ENCODE data around the gene PIGV.
A peak's percentile ranks its signal among the peaks of the same experiment; 100 is the strongest.

The PIGV gene

DNA sequence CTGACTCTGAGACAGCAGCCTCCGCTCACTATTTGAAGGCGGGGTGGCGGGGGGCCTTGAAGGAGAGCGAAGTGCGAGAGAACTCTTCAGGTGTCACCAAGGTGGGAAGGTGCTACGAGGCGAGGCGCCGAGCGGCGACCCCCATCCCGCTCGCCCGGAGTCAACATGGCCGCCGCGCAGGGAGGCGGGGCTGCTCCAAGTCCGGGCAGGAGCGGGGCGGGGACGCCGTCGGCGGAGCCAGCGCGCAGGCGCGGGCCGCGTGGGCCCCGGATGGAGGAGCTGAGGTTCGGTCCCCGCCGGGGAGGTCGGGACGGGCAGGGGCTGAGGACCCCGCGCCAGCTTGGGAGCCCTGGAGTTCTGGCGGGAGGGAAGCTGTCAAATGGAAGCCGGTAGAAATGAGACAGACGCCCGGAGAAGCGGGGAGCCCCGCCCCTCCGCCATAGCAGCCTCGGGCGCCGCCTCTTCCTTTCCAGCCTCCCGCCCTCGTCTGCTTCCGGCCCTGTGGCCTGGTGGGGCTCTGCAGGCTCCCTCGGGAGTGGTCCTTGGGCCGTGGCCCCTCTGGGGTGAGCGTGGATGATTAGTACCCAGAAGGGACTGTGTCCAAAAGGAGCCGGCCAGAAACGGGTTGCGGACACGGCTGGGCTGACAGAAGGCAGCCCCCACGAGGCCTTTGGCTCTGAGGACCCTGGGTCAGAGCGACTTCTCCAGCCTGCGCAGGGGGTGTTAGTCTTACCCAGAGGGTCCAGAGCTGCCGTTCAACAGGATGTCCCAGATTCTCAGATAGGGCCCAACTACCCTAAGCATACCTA, at the start of gene PIGV:
Gene PIGV (plus strand): TSS at position 245 of the 809 bp plus-strand sequence. CDS start 2,866 bp downstream, outside the sequence.
- peak; percentile 93 for DNase-seq (ENCODE audit: low spot score)

DNA sequence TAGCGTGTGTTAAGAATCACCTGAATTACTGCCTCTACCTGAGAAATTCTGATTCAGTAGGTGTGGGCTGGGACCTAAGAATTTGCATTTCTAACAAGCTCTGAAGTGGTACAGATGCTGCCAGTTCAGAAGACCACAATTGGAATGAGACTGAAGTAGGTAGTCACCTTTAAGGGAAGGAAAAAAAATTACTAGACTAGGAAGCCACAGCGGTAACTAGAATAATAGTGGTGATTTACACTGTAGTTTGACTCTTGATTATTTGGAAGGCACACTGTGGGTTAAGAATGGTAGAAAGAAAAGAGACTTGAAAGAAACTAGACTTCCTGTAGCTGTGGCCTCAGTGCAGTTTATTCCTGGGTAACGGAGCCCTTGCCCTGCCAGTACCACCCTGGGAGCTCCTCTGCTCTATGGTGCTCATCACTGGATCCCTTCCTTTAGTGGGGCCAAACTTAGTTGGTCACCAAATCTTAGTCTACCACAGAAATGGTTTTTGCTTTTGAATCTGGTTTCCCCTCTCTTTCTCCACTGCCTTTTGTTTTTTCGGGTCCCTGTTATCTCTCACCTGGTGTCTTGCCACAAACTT, 48.3 kb upstream of the PIGV start:
- TF ChIP-seq, protein P1, sequence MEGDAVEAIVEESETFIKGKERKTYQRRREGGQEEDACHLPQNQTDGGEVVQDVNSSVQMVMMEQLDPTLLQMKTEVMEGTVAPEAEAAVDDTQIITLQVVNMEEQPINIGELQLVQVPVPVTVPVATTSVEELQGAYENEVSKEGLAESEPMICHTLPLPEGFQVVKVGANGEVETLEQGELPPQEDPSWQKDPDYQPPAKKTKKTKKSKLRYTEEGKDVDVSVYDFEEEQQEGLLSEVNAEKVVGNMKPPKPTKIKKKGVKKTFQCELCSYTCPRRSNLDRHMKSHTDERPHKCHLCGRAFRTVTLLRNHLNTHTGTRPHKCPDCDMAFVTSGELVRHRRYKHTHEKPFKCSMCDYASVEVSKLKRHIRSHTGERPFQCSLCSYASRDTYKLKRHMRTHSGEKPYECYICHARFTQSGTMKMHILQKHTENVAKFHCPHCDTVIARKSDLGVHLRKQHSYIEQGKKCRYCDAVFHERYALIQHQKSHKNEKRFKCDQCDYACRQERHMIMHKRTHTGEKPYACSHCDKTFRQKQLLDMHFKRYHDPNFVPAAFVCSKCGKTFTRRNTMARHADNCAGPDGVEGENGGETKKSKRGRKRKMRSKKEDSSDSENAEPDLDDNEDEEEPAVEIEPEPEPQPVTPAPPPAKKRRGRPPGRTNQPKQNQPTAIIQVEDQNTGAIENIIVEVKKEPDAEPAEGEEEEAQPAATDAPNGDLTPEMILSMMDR (IDR thresholded peaks at IDR 0.05; ENCODE audit: borderline replicate concordance, control extremely low read depth, extremely low read depth, insufficient read depth, missing control alignments): no peak
- DNase-seq (ENCODE audit: low spot score): no peak
- in situ Hi-C loops (cut with MboI; ENCODE audit: low sequenced_read_pairs, unreplicated experiment): no loop called here

More for the DNA sequence above, at the start of gene PIGV:
- TF ChIP-seq, protein P1 (IDR thresholded peaks at IDR 0.05; ENCODE audit: borderline replicate concordance, control extremely low read depth, extremely low read depth, insufficient read depth, missing control alignments): no peak
- in situ Hi-C loops (cut with MboI; ENCODE audit: low sequenced_read_pairs, unreplicated experiment): loop anchor here (5.0 kb wide), 1 partner anchor 181 kb away; no protein-coding TSS in a partner anchor

DNA sequence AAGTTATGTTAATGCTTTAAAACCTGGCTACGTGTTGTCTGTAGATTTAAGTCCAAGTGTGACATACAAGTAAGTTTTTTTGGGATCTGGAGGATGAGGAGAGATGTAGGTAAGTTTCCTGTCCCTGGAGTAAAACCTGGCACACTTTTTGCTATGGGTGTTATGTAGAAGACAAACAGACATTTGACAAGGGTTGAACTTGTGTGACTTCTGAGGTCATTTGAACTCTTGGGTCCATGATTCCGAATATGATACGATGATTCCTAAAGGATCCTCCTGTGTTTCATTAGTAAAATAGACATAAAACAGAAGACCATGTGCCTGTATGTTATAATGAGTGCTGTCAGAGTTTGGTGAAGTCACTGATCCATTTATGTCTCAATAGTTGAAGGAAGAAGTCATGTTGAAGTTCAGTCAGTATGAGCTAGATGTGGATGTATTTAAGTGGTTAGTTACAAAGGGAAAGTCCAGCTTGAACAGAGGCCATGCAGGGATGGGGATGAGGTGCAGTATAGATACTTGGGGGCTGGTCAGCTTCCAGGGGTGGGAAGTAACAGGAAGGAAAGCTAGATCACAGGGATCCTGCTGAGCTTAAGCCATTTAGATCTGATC, 47.6 kb upstream of the PIGV start:
- TF ChIP-seq, protein P1 (IDR thresholded peaks at IDR 0.05; ENCODE audit: borderline replicate concordance, control extremely low read depth, extremely low read depth, insufficient read depth, missing control alignments): no peak
- in situ Hi-C loops (cut with MboI; ENCODE audit: low sequenced_read_pairs, unreplicated experiment): no loop called here
- no peak for DNase-seq (ENCODE audit: low spot score)

DNA sequence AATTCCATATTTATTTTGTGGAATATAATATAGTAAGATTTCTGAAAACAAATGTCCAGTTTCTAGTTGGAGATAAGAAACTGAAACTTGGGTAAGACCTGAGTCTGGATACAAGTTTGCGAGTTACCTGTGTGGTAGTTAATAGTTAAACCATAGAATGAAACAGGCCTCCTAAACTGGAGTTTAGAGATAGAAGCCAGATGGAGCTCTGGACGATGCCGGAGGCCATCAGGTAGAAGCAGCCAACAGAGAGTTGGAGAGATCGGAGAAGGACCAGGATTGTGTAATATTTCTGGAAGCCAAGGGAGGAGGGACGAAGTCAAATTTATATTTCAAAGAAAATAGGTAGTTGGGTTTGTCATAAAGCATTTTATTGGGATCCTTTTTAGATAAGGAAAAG, 46.8 kb upstream of the PIGV start:
- in situ Hi-C loops (cut with MboI; ENCODE audit: low sequenced_read_pairs, unreplicated experiment): no loop called here
- TF ChIP-seq, protein P1 (IDR thresholded peaks at IDR 0.05; ENCODE audit: borderline replicate concordance, control extremely low read depth, extremely low read depth, insufficient read depth, missing control alignments): no peak
- no peak for DNase-seq (ENCODE audit: low spot score)

DNA sequence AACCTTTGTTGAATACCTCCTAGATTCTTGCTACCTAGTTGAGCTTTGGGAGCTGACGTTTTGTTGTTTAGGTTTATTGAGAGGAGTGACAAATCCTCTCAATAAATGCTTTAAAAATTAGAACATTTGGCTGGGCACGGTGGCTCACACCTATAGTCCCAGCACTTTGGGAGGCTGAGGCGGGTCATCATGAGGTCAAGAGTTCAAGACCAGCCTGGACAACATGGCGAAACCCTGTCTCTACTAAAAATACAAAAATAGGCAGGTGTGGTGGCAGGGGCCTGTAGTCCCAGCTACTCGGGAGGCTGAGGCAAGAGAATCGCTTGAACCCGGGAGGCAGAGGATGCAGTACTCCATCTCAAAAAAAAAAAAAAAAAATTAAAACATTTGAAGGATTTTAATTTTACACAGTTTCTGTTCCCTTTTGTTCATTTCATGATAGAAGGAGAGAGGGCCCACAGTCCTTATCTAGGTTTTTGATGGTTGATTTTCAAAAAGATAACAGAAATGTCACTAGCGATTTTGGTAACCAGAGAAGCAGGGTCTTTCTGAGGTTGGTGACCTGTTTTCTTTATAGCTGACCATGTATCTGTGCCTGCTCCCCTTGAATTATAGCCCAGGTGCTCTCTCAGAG, 44.2 kb upstream of the PIGV start:
- in situ Hi-C loops (cut with MboI; ENCODE audit: low sequenced_read_pairs, unreplicated experiment): no loop called here
- no peak for DNase-seq (ENCODE audit: low spot score)
- TF ChIP-seq, protein P1 (IDR thresholded peaks at IDR 0.05; ENCODE audit: borderline replicate concordance, control extremely low read depth, extremely low read depth, insufficient read depth, missing control alignments): no peak
